ENCODE measurements around the gene FAIM. TPM values are rescaled to one million over a fixed set of nuclear protein-coding genes. Genes with fewer than 3 reads are reported as not detected.

The FAIM gene
- total and polyA plus RNA-seq, 11 donors = 2.0 to 7.2 (median 3.9) TPM

- TF ChIP-seq, protein P1, sequence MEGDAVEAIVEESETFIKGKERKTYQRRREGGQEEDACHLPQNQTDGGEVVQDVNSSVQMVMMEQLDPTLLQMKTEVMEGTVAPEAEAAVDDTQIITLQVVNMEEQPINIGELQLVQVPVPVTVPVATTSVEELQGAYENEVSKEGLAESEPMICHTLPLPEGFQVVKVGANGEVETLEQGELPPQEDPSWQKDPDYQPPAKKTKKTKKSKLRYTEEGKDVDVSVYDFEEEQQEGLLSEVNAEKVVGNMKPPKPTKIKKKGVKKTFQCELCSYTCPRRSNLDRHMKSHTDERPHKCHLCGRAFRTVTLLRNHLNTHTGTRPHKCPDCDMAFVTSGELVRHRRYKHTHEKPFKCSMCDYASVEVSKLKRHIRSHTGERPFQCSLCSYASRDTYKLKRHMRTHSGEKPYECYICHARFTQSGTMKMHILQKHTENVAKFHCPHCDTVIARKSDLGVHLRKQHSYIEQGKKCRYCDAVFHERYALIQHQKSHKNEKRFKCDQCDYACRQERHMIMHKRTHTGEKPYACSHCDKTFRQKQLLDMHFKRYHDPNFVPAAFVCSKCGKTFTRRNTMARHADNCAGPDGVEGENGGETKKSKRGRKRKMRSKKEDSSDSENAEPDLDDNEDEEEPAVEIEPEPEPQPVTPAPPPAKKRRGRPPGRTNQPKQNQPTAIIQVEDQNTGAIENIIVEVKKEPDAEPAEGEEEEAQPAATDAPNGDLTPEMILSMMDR (IDR thresholded peaks at IDR 0.05) = no peak
- no peak for TF ChIP-seq POLR2A (IDR thresholded peaks at IDR 0.05)
- DNase-seq (no peak), ATAC-seq (no peak)
- 84 to 93% (median 89%) methylated on average over 1 of the region's 1 CpG for WGBS, 4 donors
- intact Hi-C loops (cut with DNase I) = loop anchor here in 1 of 10 donors (5.0 to 10.0 kb wide), 2 partner anchors 219 to 383 kb away; partner anchors contain the start of gene PIK3CB
- Histone ChIP-seq H3K27ac (no peak overlapping the region), H3K4me1 (peaks cover 0 to 5% (median 0%) of the 10 kb centered on the region in 12 donors), H3K9me3 (no peaks in the 10 kb centered on the region), H3K36me3 (peaks cover 0 to 3% (median 0%) of the 10 kb centered on the region in 9 donors), H3K4me3 (no peak overlapping the region), H3K27me3 (no peaks in the 10 kb centered on the region)
These were observed 6.9 kb downstream of the FAIM start for GRCh38 chr3:138615462-138615861.

DNA sequence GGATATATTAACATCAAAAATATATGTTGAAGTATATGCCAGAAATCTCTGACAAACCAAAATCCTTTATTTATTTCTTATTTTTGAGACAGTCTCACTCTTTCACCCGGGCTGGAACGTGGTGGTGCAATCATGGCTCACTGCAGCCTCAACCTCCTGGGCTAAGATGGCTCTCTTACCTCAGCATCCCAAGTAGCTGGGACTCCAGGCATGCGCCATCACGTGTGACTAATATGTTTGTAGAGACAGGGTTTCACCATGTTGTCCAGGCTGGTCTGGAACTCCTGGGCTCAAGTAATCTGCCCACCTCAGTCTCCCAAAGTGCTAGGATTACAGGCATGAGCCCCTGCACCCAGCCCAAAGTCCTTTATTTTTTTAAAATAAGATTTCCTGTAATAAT, 11.9 kb downstream of the FAIM start:
- no peak for ATAC-seq
- H3K27ac ChIP-seq = no peak overlapping the region

DNA sequence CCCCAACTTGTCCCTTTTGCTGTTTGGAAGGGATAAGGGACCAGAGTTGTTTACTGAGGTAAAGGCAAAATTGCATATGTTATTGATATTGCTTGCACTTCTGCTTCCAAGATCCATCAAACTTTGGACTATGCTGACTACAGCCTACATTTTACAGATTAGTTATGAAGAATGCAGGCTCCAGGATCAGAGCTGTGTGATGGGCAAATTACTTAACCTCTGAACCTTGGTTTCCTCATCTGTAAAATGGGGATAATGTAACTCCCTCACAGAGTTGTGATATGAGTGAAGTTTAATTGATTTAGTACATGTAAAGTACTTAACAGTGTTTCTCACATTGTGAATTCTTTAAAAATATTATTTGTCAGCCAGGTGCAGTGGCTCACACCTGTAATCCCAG, 15.9 kb downstream of the FAIM start:
- intact Hi-C loops (cut with DNase I) = no loop called here
- H3K27me3 ChIP-seq = no peaks in the 10 kb centered on the region
- H3K4me1 ChIP-seq = no peaks in the 10 kb centered on the region
- TF ChIP-seq, protein P1 (IDR thresholded peaks at IDR 0.05) = no peak
- TF ChIP-seq POLR2A (IDR thresholded peaks at IDR 0.05) = no peak
- H3K9me3 ChIP-seq = no peaks in the 10 kb centered on the region
- H3K4me3 ChIP-seq = no peak overlapping the region
- no peak overlapping the region for H3K27ac ChIP-seq
- ATAC-seq (no peak), DNase-seq (no peak)
- H3K36me3 ChIP-seq = peaks cover 0 to 13% (median 6%) of the 10 kb centered on the region in 9 donors

More for the DNA sequence above, 11.9 kb downstream of the FAIM start:
- TF ChIP-seq, protein P1 (IDR thresholded peaks at IDR 0.05) = no peak
- no peak for TF ChIP-seq POLR2A (IDR thresholded peaks at IDR 0.05)
- H3K9me3 ChIP-seq = no peaks in the 10 kb centered on the region
- 91 to 93% (median 92%) methylated on average over 4 of the region's 4 CpGs for WGBS, 4 donors
- H3K36me3 ChIP-seq = peaks cover 0 to 8% (median 0%) of the 10 kb centered on the region in 9 donors
- no peak for DNase-seq
- intact Hi-C loops (cut with DNase I) = no loop called here
- H3K27me3 ChIP-seq = no peaks in the 10 kb centered on the region
- H3K4me1 ChIP-seq = no peaks in the 10 kb centered on the region
- H3K4me3 ChIP-seq = no peak overlapping the region

DNA sequence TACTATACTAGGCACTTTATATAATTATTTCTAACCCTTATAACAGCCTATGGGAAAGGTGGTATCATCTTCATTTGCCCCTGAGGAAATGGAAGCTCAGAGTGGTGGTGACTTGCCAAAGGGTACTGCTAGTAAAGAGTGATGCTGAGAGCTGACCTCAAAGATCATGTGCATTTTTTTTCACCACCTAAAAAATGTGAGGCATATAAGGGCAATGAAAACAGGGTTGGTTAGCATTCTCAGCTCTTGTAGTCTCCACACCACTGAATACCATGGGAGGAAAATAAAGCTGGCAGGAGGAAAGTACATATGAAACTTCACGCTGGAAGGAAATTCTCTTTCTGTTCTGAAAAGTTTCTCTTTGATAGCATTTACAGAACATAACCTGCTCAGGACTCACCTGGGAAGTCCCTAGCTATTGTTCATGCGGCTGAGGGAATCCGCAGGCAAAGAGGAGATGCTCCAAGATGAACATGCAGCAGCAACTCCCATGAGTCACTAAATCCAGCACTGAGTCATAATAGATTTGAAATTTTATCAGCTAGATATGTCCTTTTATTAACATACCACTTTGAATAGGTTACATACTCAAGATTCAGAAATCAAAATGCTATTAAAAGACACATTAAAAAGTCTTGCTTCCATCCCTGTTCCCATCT, 17.3 kb downstream of the FAIM start:
- 95 to 97% (median 96%) methylated on average over 3 of the region's 3 CpGs for WGBS, 4 donors
- TF ChIP-seq POLR2A (IDR thresholded peaks at IDR 0.05) = no peak
- TF ChIP-seq, protein P1 (IDR thresholded peaks at IDR 0.05) = no peak
- intact Hi-C loops (cut with DNase I) = no loop called here
- Histone ChIP-seq H3K4me3 (no peak overlapping the region), H3K4me1 (no peaks in the 10 kb centered on the region), H3K9me3 (no peaks in the 10 kb centered on the region), H3K27ac (no peak overlapping the region), H3K27me3 (no peaks in the 10 kb centered on the region), H3K36me3 (peaks cover 0 to 22% (median 15%) of the 10 kb centered on the region in 9 donors)
- ATAC-seq = no peak
- DNase-seq = no peak
